ENCODE measurements around the gene KCNH8.

The KCNH8 gene

GRCh38 chr3:19254784-19255338, 106.6 kb downstream of the KCNH8 start:
- DNase-seq, result no peak

GRCh38 chr3:19256313-19256712, 108.0 kb downstream of the KCNH8 start:
- DNase-seq, result no peak

GRCh38 chr3:19263606-19264005, 115.3 kb downstream of the KCNH8 start:
- DNase-seq, result no peak

- DNase-seq, result no peak
These were observed 116.1 kb downstream of the KCNH8 start for GRCh38 chr3:19264424-19264823.

GRCh38 chr3:19267040-19267439, 118.7 kb downstream of the KCNH8 start:
- DNase-seq, result no peak

- DNase-seq, result no peak
These were observed 122.2 kb downstream of the KCNH8 start for GRCh38 chr3:19270481-19270880.

GRCh38 chr3:19272296-19272695, 124.0 kb downstream of the KCNH8 start:
- DNase-seq, result no peak

GRCh38 chr3:19273091-19273490, 124.8 kb downstream of the KCNH8 start:
- no peak for DNase-seq

GRCh38 chr3:19274576-19274975, 126.3 kb downstream of the KCNH8 start:
- no peak for DNase-seq

GRCh38 chr3:19284974-19285373, 136.7 kb downstream of the KCNH8 start:
- DNase-seq, result no peak

GRCh38 chr3:19293295-19293694, 145.0 kb downstream of the KCNH8 start:
- DNase-seq, result no peak

- DNase-seq, result no peak
These were observed 146.9 kb downstream of the KCNH8 start for GRCh38 chr3:19295208-19295607.

- no peak for DNase-seq
These were observed 183.6 kb downstream of the KCNH8 start for GRCh38 chr3:19331931-19332330.

GRCh38 chr3:19334120-19334519, 185.8 kb downstream of the KCNH8 start:
- no peak for DNase-seq

GRCh38 chr3:19338769-19339168, 190.5 kb downstream of the KCNH8 start:
- DNase-seq, result no peak

- no peak for DNase-seq
These were observed 194.1 kb downstream of the KCNH8 start for GRCh38 chr3:19342389-19342788.

- DNase-seq, result no peak
These were observed 198.4 kb downstream of the KCNH8 start for GRCh38 chr3:19346759-19347158.

- no peak for DNase-seq
These were observed 199.4 kb downstream of the KCNH8 start for GRCh38 chr3:19347671-19348070.

GRCh38 chr3:19348500-19348899, 200.2 kb downstream of the KCNH8 start:
- no peak for DNase-seq

- DNase-seq, result peak; percentile 1
These were observed 200.7 kb downstream of the KCNH8 start for GRCh38 chr3:19348941-19349564.

GRCh38 chr3:19357947-19358346, 209.6 kb downstream of the KCNH8 start:
- DNase-seq, result no peak

GRCh38 chr3:19363071-19363470, 214.8 kb downstream of the KCNH8 start:
- DNase-seq, result no peak

- DNase-seq, result no peak
These were observed 215.8 kb downstream of the KCNH8 start for GRCh38 chr3:19364148-19364547.

- DNase-seq, result no peak
These were observed 217.2 kb downstream of the KCNH8 start for GRCh38 chr3:19365471-19365870.

GRCh38 chr3:19384868-19385267, 236.6 kb downstream of the KCNH8 start:
- no peak for DNase-seq
